ENCODE data around the gene ZC3H12D.
"Not testable (repeated sequence)": the region's sequence is repeated elsewhere in the genome, so short reads cannot be mapped to it uniquely, and the experiment has no call there.

The ZC3H12D gene

GRCh38 chr6:149461670-149462069, 23.1 kb downstream of the ZC3H12D start:
- H3K27me3 ChIP-seq (ENCODE audit: control insufficient read depth in 1 of 2, insufficient read depth in 2 of 2, low read length in 2 of 2), result no peaks in the 10 kb centered on the region
- H3K27ac ChIP-seq (ENCODE audit: low read depth, low read length), result no peak overlapping the region
- no peak overlapping the region for H3K9ac ChIP-seq (ENCODE audit: low read depth in 1 of 2, low read length in 2 of 2)
- no peaks in the 10 kb centered on the region for H3K9me3 ChIP-seq (ENCODE audit: control insufficient read depth in 1 of 2, low read length in 2 of 2)
- peaks cover 5 to 25% of the 10 kb centered on the region in 2 donors for H3K36me3 ChIP-seq (ENCODE audit: control insufficient read depth in 1 of 2, insufficient read depth in 2 of 2, low read length in 2 of 2)
- H3K4me3 ChIP-seq (ENCODE audit: low read depth in 1 of 2, low read length in 2 of 2), result no peak overlapping the region
- no peaks in the 10 kb centered on the region for H3K4me1 ChIP-seq (ENCODE audit: control insufficient read depth in 1 of 2, insufficient read depth in 2 of 2, low read length in 2 of 2)

DNA sequence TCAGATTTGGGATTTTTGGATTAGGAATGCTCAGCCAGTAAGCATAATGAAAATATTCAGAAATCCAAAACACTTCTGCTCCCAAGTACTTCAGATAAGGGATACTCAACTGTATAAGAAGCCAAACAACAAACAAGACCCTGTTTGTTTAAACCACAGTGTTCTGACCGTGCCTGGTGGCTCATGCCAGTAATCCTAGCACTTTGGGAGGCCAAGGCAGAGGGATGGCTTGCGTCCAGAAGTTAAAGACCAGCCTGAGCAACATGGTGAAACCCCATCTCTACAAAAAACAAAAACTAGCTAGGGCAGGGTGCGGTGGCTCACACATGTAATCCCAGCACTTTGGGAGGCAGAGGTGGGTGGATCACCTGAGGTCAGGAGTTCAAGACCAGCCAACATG, 24.6 kb downstream of the ZC3H12D start:
- H3K27me3 ChIP-seq (ENCODE audit: control insufficient read depth in 1 of 2, insufficient read depth in 2 of 2, low read length in 2 of 2); H3K27ac ChIP-seq (ENCODE audit: low read depth, low read length); H3K9me3 ChIP-seq (ENCODE audit: control insufficient read depth in 1 of 2, low read length in 2 of 2); H3K9ac ChIP-seq (ENCODE audit: low read depth in 1 of 2, low read length in 2 of 2); H3K4me1 ChIP-seq (ENCODE audit: control insufficient read depth in 1 of 2, insufficient read depth in 2 of 2, low read length in 2 of 2); H3K4me3 ChIP-seq (ENCODE audit: low read depth in 1 of 2, low read length in 2 of 2): not testable (repeated sequence)
- peaks cover 5 to 25% of the 10 kb centered on the region in 2 donors for H3K36me3 ChIP-seq (ENCODE audit: control insufficient read depth in 1 of 2, insufficient read depth in 2 of 2, low read length in 2 of 2)

DNA sequence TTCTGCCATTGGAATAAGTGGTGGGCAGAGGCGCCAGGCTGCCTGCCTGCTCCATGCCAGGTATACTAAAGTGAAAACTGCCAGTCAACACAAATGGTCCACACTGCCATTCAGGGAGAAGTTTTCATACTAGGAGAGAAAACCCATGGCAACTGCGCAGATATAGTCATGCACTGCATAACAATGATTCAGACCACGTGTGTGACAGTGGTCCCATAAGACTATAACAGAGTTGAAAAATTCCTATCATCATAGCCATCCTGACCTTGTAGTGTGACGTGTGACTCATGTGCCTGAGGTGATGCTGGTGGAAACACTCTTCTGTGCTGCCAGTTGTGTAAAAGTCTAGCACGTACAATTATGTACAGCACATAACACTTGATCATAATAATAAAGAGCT, 25.1 kb downstream of the ZC3H12D start:
- peaks cover 5 to 25% of the 10 kb centered on the region in 2 donors for H3K36me3 ChIP-seq (ENCODE audit: control insufficient read depth in 1 of 2, insufficient read depth in 2 of 2, low read length in 2 of 2)
- no peak overlapping the region for H3K27ac ChIP-seq (ENCODE audit: low read depth, low read length)
- H3K4me1 ChIP-seq (ENCODE audit: control insufficient read depth in 1 of 2, insufficient read depth in 2 of 2, low read length in 2 of 2), result peaks cover 3 to 6% of the 10 kb centered on the region in 2 donors
- H3K9me3 ChIP-seq (ENCODE audit: control insufficient read depth in 1 of 2, low read length in 2 of 2), result no peaks in the 10 kb centered on the region
- H3K9ac ChIP-seq (ENCODE audit: low read depth in 1 of 2, low read length in 2 of 2), result no peak overlapping the region
- H3K27me3 ChIP-seq (ENCODE audit: control insufficient read depth in 1 of 2, insufficient read depth in 2 of 2, low read length in 2 of 2), result no peaks in the 10 kb centered on the region
- H3K4me3 ChIP-seq (ENCODE audit: low read depth in 1 of 2, low read length in 2 of 2), result no peak overlapping the region

DNA sequence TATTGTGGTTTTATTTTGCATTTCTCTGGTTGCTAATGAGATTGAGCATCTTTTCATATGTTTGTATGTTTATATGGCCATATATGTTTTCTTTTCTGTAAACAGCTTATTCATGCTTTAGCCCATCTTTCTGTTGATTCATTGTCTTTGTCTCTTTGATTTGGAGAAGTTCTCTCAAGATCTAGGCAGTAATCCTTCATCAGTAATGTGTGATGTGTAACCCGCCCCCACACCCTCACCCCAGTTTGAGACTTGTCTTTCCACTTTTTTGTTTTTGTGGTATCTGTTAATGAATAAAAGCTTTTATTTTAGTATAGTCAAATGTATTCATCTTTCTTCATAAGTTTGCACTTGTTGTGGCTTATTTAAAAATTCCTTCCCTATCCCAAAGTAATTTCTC, 26.0 kb downstream of the ZC3H12D start:
- Histone ChIP-seq H3K4me3 (ENCODE audit: low read depth in 1 of 2, low read length in 2 of 2) (no peak overlapping the region), H3K9ac (ENCODE audit: low read depth in 1 of 2, low read length in 2 of 2) (no peak overlapping the region), H3K4me1 (ENCODE audit: control insufficient read depth in 1 of 2, insufficient read depth in 2 of 2, low read length in 2 of 2) (peaks cover 12 to 15% of the 10 kb centered on the region in 2 donors), H3K27me3 (ENCODE audit: control insufficient read depth in 1 of 2, insufficient read depth in 2 of 2, low read length in 2 of 2) (no peaks in the 10 kb centered on the region), H3K9me3 (ENCODE audit: control insufficient read depth in 1 of 2, low read length in 2 of 2) (no peaks in the 10 kb centered on the region), H3K27ac (ENCODE audit: low read depth, low read length) (no peak overlapping the region), H3K36me3 (ENCODE audit: control insufficient read depth in 1 of 2, insufficient read depth in 2 of 2, low read length in 2 of 2) (peaks cover 5 to 24% of the 10 kb centered on the region in 2 donors)

GRCh38 chr6:149458196-149458595, 26.6 kb downstream of the ZC3H12D start:
- H3K4me1 ChIP-seq (ENCODE audit: control insufficient read depth in 1 of 2, insufficient read depth in 2 of 2, low read length in 2 of 2), result peaks cover 18 to 21% of the 10 kb centered on the region in 2 donors
- no peaks in the 10 kb centered on the region for H3K9me3 ChIP-seq (ENCODE audit: control insufficient read depth in 1 of 2, low read length in 2 of 2)
- no peak overlapping the region for H3K9ac ChIP-seq (ENCODE audit: low read depth in 1 of 2, low read length in 2 of 2)
- H3K27ac ChIP-seq (ENCODE audit: low read depth, low read length), result no peak overlapping the region
- H3K4me3 ChIP-seq (ENCODE audit: low read depth in 1 of 2, low read length in 2 of 2), result no peak overlapping the region
- no peaks in the 10 kb centered on the region for H3K27me3 ChIP-seq (ENCODE audit: control insufficient read depth in 1 of 2, insufficient read depth in 2 of 2, low read length in 2 of 2)
- peaks cover 5 to 22% of the 10 kb centered on the region in 2 donors for H3K36me3 ChIP-seq (ENCODE audit: control insufficient read depth in 1 of 2, insufficient read depth in 2 of 2, low read length in 2 of 2)

DNA sequence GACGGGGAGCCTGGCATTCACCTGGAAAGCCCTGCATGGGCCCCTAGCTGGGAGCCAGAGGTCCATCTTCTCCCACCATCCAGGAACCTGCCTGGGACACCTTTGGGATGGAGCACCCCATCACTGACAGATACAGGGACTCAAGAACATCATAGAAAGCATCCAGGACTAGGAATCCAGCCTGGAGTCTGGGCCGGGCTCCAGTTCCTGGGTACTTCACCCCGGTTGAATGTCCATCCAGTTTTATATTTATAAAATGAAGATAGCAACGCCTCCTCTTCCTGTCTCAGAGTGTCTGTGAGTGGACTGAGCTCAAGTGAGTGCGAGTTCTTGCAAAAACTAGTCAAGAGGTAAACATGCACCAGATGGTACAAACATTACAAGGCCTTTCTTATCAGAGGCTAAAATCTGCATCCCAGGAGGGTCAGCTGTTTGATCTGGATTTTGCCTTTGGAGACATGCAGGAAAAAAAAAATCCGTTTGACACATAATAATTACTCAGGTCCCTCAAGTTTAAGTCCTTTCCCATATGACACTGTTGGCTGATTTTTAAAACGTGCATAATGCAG, 27.4 kb downstream of the ZC3H12D start:
- H3K9ac ChIP-seq (ENCODE audit: low read depth in 1 of 2, low read length in 2 of 2), result no peak overlapping the region
- H3K9me3 ChIP-seq (ENCODE audit: control insufficient read depth in 1 of 2, low read length in 2 of 2), result no peaks in the 10 kb centered on the region
- H3K27ac ChIP-seq (ENCODE audit: low read depth, low read length), result no peak overlapping the region
- H3K36me3 ChIP-seq (ENCODE audit: control insufficient read depth in 1 of 2, insufficient read depth in 2 of 2, low read length in 2 of 2), result peaks cover 5 to 22% of the 10 kb centered on the region in 2 donors
- no peak overlapping the region for H3K4me3 ChIP-seq (ENCODE audit: low read depth in 1 of 2, low read length in 2 of 2)
- no peaks in the 10 kb centered on the region for H3K27me3 ChIP-seq (ENCODE audit: control insufficient read depth in 1 of 2, insufficient read depth in 2 of 2, low read length in 2 of 2)
- H3K4me1 ChIP-seq (ENCODE audit: control insufficient read depth in 1 of 2, insufficient read depth in 2 of 2, low read length in 2 of 2), result peaks cover 23 to 29% of the 10 kb centered on the region in 2 donors

DNA sequence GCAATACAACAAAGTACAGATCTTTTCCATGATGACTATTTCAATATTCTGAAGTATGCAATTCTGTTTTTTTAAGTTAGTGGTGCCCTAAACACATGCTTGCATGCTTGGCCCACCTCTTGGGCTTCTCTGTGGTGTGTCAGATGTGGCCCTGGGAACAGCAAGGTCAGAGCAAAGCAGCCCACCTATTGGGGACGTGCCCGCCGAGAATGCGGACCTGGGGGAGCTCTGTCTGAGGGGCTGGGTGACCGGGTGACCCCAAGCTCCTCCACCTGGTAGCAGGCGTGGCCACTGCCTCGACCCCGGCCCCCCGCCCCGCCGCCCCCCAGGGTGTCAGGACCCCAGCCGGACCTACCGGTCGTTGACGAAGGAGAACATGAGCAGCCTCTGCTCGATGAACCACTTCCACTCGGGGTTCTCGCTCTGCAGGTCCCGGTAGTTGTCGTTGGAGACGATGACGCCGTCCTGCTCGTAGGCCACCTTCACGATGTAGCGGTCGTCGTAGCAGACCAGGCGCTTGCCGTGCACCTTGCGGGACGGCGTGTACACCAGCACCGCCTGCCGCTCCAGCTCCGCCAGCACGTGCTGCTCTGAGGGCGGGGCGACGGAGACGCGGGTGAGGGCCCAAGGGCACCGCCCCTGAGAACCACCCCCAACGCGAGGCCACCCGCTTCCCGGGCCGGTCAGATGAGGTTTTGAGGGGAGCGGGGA, 28.3 kb downstream of the ZC3H12D start:
- Histone ChIP-seq H3K9me3 (ENCODE audit: control insufficient read depth in 1 of 2, low read length in 2 of 2) (no peaks in the 10 kb centered on the region), H3K36me3 (ENCODE audit: control insufficient read depth in 1 of 2, insufficient read depth in 2 of 2, low read length in 2 of 2) (peaks cover 1 to 19% of the 10 kb centered on the region in 2 donors), H3K9ac (ENCODE audit: low read depth in 1 of 2, low read length in 2 of 2) (no peak overlapping the region), H3K27ac (ENCODE audit: low read depth, low read length) (no peak overlapping the region), H3K4me3 (ENCODE audit: low read depth in 1 of 2, low read length in 2 of 2) (no peak overlapping the region), H3K4me1 (ENCODE audit: control insufficient read depth in 1 of 2, insufficient read depth in 2 of 2, low read length in 2 of 2) (peaks cover 32 to 38% of the 10 kb centered on the region in 2 donors), H3K27me3 (ENCODE audit: control insufficient read depth in 1 of 2, insufficient read depth in 2 of 2, low read length in 2 of 2) (no peaks in the 10 kb centered on the region)

- no peak overlapping the region for H3K27ac ChIP-seq (ENCODE audit: low read depth, low read length)
- no peak overlapping the region for H3K9ac ChIP-seq (ENCODE audit: low read depth in 1 of 2, low read length in 2 of 2)
- H3K27me3 ChIP-seq (ENCODE audit: control insufficient read depth in 1 of 2, insufficient read depth in 2 of 2, low read length in 2 of 2), result no peaks in the 10 kb centered on the region
- H3K4me3 ChIP-seq (ENCODE audit: low read depth in 1 of 2, low read length in 2 of 2), result no peak overlapping the region
- no peaks in the 10 kb centered on the region for H3K9me3 ChIP-seq (ENCODE audit: control insufficient read depth in 1 of 2, low read length in 2 of 2)
- H3K36me3 ChIP-seq (ENCODE audit: control insufficient read depth in 1 of 2, insufficient read depth in 2 of 2, low read length in 2 of 2), result peaks cover 0 to 16% of the 10 kb centered on the region in 2 donors
- H3K4me1 ChIP-seq (ENCODE audit: control insufficient read depth in 1 of 2, insufficient read depth in 2 of 2, low read length in 2 of 2), result peaks cover 37 to 42% of the 10 kb centered on the region in 2 donors
Measured at GRCh38 chr6:149455031-149455732, 29.6 kb downstream of the ZC3H12D start.

DNA sequence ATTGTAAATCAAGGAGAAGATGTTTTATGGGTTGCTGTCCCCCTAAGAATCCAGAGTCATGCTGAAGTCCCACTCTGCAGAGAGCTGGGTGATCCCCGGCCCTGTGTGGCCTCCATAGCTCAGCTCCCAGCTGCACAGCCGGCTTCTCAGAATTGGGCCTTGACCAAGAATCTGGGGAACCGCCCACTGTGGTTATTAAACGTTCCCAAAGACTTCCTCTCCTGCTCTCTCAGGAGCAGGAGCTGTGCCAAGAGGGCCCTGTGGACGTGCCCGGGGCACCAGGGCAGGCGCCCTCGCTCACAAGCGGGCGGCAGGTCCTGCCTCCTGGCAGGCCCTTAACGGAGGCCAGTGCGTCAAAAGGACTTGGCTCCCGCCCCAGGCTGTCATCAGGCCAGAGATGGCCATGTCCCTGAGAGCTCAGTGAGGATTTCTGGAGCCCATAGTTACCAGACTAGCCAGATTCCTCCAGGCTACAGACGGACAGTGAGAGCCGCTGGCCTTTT, 30.4 kb downstream of the ZC3H12D start:
- Histone ChIP-seq H3K9ac (ENCODE audit: low read depth in 1 of 2, low read length in 2 of 2) (peak overlapping the region in 1 of 2 donors; percentile 39), H3K9me3 (ENCODE audit: control insufficient read depth in 1 of 2, low read length in 2 of 2) (no peaks in the 10 kb centered on the region), H3K27ac (ENCODE audit: low read depth, low read length) (peak overlapping the region; percentile 47), H3K36me3 (ENCODE audit: control insufficient read depth in 1 of 2, insufficient read depth in 2 of 2, low read length in 2 of 2) (peaks cover 0 to 8% of the 10 kb centered on the region in 2 donors), H3K27me3 (ENCODE audit: control insufficient read depth in 1 of 2, insufficient read depth in 2 of 2, low read length in 2 of 2) (no peaks in the 10 kb centered on the region), H3K4me1 (ENCODE audit: control insufficient read depth in 1 of 2, insufficient read depth in 2 of 2, low read length in 2 of 2) (peaks cover 38 to 43% of the 10 kb centered on the region in 2 donors), H3K4me3 (ENCODE audit: low read depth in 1 of 2, low read length in 2 of 2) (peak overlapping the region; percentile 23 to 24)
